Bronchial epithelial cell (primary cell): ENCODE data around the gene PCK2. TPM values are rescaled to one million over a fixed set of nuclear protein-coding genes. Genes with fewer than 3 reads are reported as not detected.

Experiments used
- DNase-seq: peaks from one replicate; pipeline ENCODE4 v3.0.0-alpha.2; 2010; ENCODE audit warnings: low read depth
- FAIRE-seq: peaks from 2 replicates; lab custom pipeline; 2011; peaks lifted over from hg19 to GRCh38; lab: Jason Lieb, UNC
- H3K27me3 ChIP-seq: 2 replicates; pipeline ENCODE4 v1.5.1; 2011; ENCODE audit warnings: low read length; ENCODE audit not compliant: control insufficient read depth, insufficient read depth
- H3K36me3 ChIP-seq: 2 replicates; pipeline ENCODE4 v1.5.1; 2011; ENCODE audit warnings: low read length; ENCODE audit not compliant: control insufficient read depth, insufficient read depth
- H3K4me3 ChIP-seq: 2 replicates; pipeline ENCODE4 v1.5.1; 2011; ENCODE audit warnings: mild to moderate bottlenecking, low read depth, low read length, control low read depth
- total RNA-seq: library from RNA; depleted of rRNA; stranded (reverse); fragments of >200 nt; gene quantifications from 2 replicates; pipeline ENCODE4 v1.2.1, GENCODE V29; 2014
- TF ChIP-seq, protein P1 (sequence below): IDR thresholded peaks from 2 replicates; pipeline ENCODE4 v1.5.1; 2011; ENCODE audit warnings: mild to moderate bottlenecking, moderate library complexity, low read length, control low read depth, inconsistent platforms; ENCODE audit not compliant: insufficient read depth, severe bottlenecking

Gene PCK2
- total RNA-seq, 1 donor from 2014 or later = 84.8 TPM

DNA sequence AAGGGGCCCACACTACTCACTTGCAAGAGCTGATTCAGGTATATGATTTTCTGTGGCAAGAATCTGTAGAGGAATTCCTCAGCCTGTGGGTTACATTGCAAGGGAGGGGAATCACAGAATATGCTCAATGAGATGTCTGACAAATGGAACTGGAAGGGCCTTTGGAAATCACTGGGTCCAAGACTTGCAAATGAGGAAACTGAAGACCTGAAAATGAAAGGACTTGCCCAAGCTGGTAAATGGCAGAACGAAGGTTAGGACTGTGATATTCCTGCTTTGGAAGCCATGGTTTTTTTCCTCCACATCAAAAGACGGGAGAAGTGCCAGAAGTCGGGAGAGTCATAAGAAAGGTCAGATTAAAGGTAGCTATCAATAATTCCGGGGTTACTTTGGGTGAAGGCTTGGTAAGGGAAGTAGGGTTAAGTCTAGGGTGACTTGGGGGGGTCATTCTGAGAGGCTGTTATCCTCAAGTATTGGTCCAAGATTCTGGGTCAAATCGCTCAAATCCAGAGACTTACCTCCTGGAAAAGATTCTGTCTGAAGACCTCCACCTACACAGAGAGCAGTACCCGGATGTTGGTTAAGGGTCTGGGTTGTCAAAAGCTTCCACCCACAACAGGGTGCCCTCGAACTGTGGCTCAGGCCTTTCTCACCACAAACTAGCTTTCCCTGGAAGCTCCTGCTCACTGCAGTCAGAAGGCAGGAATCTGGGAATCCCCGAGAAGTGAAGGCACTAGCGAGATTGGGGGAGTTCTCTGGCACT is 51.8 kb downstream of the PCK2 start:
- DNase-seq (peak; percentile 71), FAIRE-seq (no peak)
- Histone ChIP-seq H3K27me3 (no peaks in the 10 kb centered on the region), H3K4me3 (peak overlapping the region; percentile 77), H3K36me3 (peaks cover 15% of the 10 kb centered on the region)
- TF ChIP-seq, protein P1, sequence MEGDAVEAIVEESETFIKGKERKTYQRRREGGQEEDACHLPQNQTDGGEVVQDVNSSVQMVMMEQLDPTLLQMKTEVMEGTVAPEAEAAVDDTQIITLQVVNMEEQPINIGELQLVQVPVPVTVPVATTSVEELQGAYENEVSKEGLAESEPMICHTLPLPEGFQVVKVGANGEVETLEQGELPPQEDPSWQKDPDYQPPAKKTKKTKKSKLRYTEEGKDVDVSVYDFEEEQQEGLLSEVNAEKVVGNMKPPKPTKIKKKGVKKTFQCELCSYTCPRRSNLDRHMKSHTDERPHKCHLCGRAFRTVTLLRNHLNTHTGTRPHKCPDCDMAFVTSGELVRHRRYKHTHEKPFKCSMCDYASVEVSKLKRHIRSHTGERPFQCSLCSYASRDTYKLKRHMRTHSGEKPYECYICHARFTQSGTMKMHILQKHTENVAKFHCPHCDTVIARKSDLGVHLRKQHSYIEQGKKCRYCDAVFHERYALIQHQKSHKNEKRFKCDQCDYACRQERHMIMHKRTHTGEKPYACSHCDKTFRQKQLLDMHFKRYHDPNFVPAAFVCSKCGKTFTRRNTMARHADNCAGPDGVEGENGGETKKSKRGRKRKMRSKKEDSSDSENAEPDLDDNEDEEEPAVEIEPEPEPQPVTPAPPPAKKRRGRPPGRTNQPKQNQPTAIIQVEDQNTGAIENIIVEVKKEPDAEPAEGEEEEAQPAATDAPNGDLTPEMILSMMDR = no peak

DNA sequence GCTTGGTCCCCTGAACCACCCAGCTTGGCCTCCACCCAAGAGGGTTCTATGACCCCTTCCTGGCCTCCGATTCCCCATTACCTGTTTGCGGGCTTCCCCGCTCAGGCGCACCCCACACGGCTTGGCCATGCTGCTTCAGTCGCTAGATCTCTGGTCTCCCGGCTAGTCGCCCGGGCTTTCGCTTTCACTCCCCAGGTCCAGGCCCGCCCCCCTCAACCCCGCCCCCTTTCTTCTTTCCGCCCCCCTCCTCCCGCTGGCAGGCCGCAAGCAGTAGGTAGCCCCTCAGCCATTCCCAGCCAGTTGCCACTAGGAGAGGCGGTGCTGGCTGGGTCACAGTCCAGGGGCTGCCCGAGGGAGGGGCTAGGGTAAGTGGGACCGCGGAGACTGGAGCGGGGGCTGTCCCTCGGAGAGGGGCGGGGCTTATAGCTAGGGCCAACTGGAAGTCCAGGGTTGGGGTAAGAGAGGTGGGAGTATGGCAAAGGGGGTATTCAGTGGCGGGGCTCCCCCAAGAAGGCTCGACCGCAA is 52.4 kb downstream of the PCK2 start, which contains the start of gene PSME2:
TSS of gene PSME2 (minus strand) at position 158 of the 525 bp plus-strand sequence. CDS start at position 129, 29 bp downstream.
- H3K4me3 ChIP-seq = peak within 1 kb of the TSS; percentile 77
- no peak for FAIRE-seq
- TF ChIP-seq, protein P1 = no peak
- DNase-seq = peak; percentile 88
- peaks cover 21% of the 10 kb centered on the region for H3K36me3 ChIP-seq
- H3K27me3 ChIP-seq = no peaks in the 10 kb centered on the region

DNA sequence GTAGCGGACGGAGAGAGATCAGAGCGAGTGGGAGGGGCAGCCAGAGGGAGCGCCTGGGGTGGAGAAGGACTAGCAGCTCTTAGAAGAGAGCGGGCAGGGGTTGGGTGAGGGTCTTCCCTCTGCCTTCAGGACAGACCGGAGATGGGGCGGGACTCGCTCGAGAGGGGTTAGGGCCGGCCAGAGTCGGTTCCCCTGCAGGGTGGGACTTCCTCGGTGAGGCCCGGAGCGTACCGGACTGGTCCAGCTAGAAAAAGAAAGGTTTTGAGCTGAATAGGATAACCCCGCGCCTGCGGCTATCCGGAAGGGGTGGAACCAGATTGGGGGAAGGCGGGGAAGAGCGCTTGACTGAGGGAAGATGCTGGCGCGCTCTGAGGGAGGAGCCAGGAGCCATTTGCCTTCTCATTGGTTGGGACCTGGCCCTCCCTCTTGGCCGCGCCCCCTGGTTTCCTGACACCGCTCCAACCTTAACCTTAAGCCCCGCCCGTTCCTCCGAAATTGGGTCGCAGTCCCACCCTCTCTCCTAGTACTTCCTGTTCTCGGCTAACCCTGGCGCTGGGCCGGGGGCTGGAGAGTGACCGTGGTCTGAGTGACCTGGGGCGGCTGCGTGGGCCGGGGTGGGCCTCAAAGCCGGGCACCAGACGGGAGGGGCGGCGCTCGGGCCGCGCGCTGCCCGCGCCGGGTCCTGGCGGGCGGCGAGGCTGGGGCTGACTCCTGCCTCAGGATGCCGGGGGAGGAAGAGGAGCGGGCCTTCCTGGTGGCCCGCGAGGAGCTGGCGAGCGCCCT is 53.1 kb downstream of the PCK2 start, which contains the start of gene RNF31:
TSS of gene RNF31 (plus strand) at position 521 of the 783 bp plus-strand sequence. CDS start at position 722, 201 bp downstream.
- peak; percentile 95 for DNase-seq
- H3K27me3 ChIP-seq = no peaks in the 10 kb centered on the region
- TF ChIP-seq, protein P1 = no peak
- H3K36me3 ChIP-seq = peaks cover 25% of the 10 kb centered on the region
- no peak for FAIRE-seq
- peak within 1 kb of the TSS; percentile 77 for H3K4me3 ChIP-seq

DNA sequence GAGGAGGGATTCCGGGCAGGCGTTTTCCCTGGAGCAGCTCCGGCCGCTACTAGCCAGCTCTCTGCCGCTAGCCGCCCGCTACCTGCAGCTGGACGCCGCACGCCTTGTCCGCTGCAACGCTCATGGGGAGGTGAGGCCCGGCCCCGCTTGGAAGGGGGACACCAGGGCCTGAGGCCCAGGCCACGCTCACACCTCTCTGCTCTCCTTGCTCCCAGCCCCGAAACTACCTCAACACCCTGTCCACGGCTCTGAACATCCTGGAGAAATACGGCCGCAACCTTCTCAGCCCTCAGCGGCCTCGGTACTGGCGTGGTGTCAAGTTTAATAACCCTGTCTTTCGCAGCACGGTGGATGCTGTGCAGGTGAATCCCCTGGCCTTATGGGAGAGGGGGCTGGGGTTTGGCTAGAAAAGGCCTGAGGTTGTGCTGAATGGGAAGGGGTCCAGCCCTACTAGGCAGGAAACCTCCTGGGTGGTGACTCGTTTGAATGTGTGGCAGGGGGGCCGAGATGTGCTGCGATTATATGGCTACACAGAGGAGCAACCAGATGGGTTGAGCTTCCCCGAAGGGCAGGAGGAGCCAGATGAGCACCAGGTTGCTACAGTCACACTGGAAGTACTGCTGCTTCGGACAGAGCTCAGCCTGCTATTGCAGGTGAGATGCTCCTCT is 53.8 kb downstream of the PCK2 start:
- no peaks in the 10 kb centered on the region for H3K27me3 ChIP-seq
- FAIRE-seq = no peak

DNA sequence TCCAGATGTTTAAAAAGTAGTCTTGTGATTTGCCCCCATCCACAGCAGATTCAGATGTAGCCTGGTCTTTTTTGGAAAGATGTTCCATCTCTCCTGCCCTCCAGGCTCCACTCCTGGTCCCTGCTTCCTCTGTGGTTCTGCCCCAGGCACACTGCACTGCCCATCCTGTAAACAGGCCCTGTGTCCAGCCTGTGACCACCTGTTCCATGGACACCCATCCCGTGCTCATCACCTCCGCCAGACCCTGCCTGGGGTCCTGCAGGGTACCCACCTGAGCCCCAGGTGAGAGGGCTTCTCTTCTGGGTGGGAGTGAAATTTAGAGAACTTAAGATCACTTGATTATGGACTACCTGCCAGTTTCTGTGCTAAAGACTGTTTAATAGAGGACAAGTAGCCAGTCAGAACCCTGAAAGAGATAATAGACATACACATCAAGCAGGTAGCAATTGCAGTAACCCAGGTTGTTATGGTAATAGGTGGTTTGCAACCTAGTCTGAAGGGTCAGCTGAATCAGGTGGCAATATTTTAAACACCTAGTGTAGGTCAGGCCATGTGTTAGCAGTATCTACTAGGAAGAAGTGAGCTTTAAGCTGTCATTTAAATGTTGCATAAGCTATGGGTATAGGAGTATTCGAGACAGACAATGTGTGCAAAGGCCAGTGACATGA is 55.3 kb downstream of the PCK2 start:
- Histone ChIP-seq H3K36me3 (peaks cover 24% of the 10 kb centered on the region), H3K27me3 (no peaks in the 10 kb centered on the region), H3K4me3 (no peak overlapping the region)
- FAIRE-seq (no peak), DNase-seq (no peak)
- TF ChIP-seq, protein P1 = no peak

More for the DNA sequence above, 53.8 kb downstream of the PCK2 start:
- H3K36me3 ChIP-seq = peaks cover 25% of the 10 kb centered on the region
- DNase-seq = no peak
- H3K4me3 ChIP-seq = peak overlapping the region; percentile 77
- TF ChIP-seq, protein P1 = no peak
